Karpas-422 (cell line): Measurements from ENCODE around the gene C17orf58. TPM values are rescaled to one million over a fixed set of nuclear protein-coding genes. Genes with fewer than 3 reads are reported as not detected.
"Not testable (repeated sequence)": the region's sequence is repeated elsewhere in the genome, so short reads cannot be mapped to it uniquely, and the experiment has no call there.

Source experiments
- DNase-seq: peaks from one replicate; pipeline ENCODE4 v3.0.0-alpha.2; 2015
- H2AFZ ChIP-seq: fragments of 200-600 bp; sonication (generic); 2 replicates; pipeline ENCODE4 v1.6.1; 2014; ENCODE audit warnings: antibody characterized with exemption, low read length, mixed read lengths
- H3K27ac ChIP-seq: fragments of 200-600 bp; sonication (generic); 2 replicates; pipeline ENCODE4 v1.5.1; 2014; ENCODE audit warnings: mild to moderate bottlenecking, low read length, moderate library complexity
- H3K27me3 ChIP-seq: fragments of 200-600 bp; sonication (generic); 2 replicates; pipeline ENCODE4 v1.6.1; 2014; ENCODE audit warnings: low read length, mixed read lengths
- H3K36me3 ChIP-seq: fragments of 200-600 bp; sonication (generic); 2 replicates; pipeline ENCODE4 v1.6.1; 2014; ENCODE audit warnings: low read length, mixed read lengths; ENCODE audit not compliant: insufficient read depth
- H3K4me1 ChIP-seq: fragments of 200-600 bp; sonication (generic); 2 replicates; pipeline ENCODE4 v1.6.1; 2014; ENCODE audit warnings: mild to moderate bottlenecking, low read length, mixed read lengths
- H3K4me2 ChIP-seq: fragments of 200-600 bp; sonication (generic); 2 replicates; pipeline ENCODE4 v1.6.1; 2014; ENCODE audit warnings: low read length, low read depth, mild to moderate bottlenecking; ENCODE audit not compliant: poor library complexity, severe bottlenecking
- H3K4me3 ChIP-seq: fragments of 200-600 bp; sonication (generic); 2 replicates; pipeline ENCODE4 v1.5.1; 2014; ENCODE audit warnings: mild to moderate bottlenecking, antibody characterized with exemption, low read length, mixed read lengths
- H3K79me2 ChIP-seq: fragments of 200-600 bp; sonication (generic); 2 replicates; pipeline ENCODE4 v1.6.1; 2014; ENCODE audit warnings: mild to moderate bottlenecking, low read length, mixed read lengths
- H3K9ac ChIP-seq: fragments of 200-600 bp; sonication (generic); 2 replicates; pipeline ENCODE4 v1.6.0; 2014; ENCODE audit warnings: low read length
- H3K9me2 ChIP-seq: fragments of 200-600 bp; sonication (generic), shearing (Covaris generic); replicated peaks from 2 replicates; pipeline ENCODE4 v1.6.0; 2014; ENCODE audit warnings: mild to moderate bottlenecking, low read length, moderate library complexity; ENCODE audit not compliant: insufficient read depth
- H3K9me3 ChIP-seq: fragments of 300-700, 200-600 bp; sonication (generic); 2 replicates; pipeline ENCODE4 v1.6.1; 2014; ENCODE audit warnings: low read length, mixed read lengths
- H4K20me1 ChIP-seq: fragments of 200-600 bp; sonication (generic); 2 replicates; pipeline ENCODE4 v1.6.1; 2014; ENCODE audit warnings: mild to moderate bottlenecking, antibody characterized with exemption, low read length, low read depth; ENCODE audit not compliant: insufficient read depth
- total RNA-seq: library from RNA; depleted of rRNA; stranded (reverse); fragments of >200 nt; shearing (Covaris generic); gene quantifications from 2 replicates; pipeline ENCODE4 v1.2.3, GENCODE V29; 2014; ENCODE audit warnings: low replicate concordance

Gene C17orf58
- total RNA-seq, 1 experiment from 2014 or later: 51.0 TPM

- not testable (repeated sequence) for H3K9me3 ChIP-seq, H3K27me3 ChIP-seq, H3K4me2 ChIP-seq, H3K9me2 ChIP-seq, H4K20me1 ChIP-seq, H3K4me1 ChIP-seq, H3K4me3 ChIP-seq, DNase-seq, H3K9ac ChIP-seq, H3K79me2 ChIP-seq, H3K27ac ChIP-seq, H2AFZ ChIP-seq
- peaks cover 40% of the 10 kb centered on the region for H3K36me3 ChIP-seq
Observed at GRCh38 chr17:67962156-67962555, 34.1 kb downstream of the C17orf58 start.

- not testable (repeated sequence) for H4K20me1 ChIP-seq
Observed at GRCh38 chr17:67960276-67960675, 36.0 kb downstream of the C17orf58 start.

GRCh38 chr17:67959510-67959909, 36.8 kb downstream of the C17orf58 start:
- H3K27me3 ChIP-seq: no peaks in the 10 kb centered on the region
- H3K9me2 ChIP-seq: no peaks in the 10 kb centered on the region
- H3K36me3 ChIP-seq: peaks cover 30% of the 10 kb centered on the region
- H2AFZ ChIP-seq: no peak overlapping the region
- no peaks in the 10 kb centered on the region for H3K9me3 ChIP-seq
- no peak overlapping the region for H3K9ac ChIP-seq
- no peak overlapping the region for H3K4me2 ChIP-seq
- no peaks in the 10 kb centered on the region for H4K20me1 ChIP-seq
- no peak for DNase-seq
- H3K4me3 ChIP-seq: no peak overlapping the region
- H3K27ac ChIP-seq: no peak overlapping the region
- peaks cover 5% of the 10 kb centered on the region; the same call in 1 of the 2 replicates for H3K79me2 ChIP-seq
- H3K4me1 ChIP-seq: no peaks in the 10 kb centered on the region

More at GRCh38 chr17:67960276-67960675, 36.0 kb downstream of the C17orf58 start:
- not testable (repeated sequence) for H3K79me2 ChIP-seq, H3K9me2 ChIP-seq, H3K4me1 ChIP-seq, H3K27ac ChIP-seq, H3K4me2 ChIP-seq, DNase-seq, H3K9me3 ChIP-seq, H3K4me3 ChIP-seq, H3K27me3 ChIP-seq, H2AFZ ChIP-seq, H3K9ac ChIP-seq
- peaks cover 31% of the 10 kb centered on the region for H3K36me3 ChIP-seq

- Histone ChIP-seq H3K36me3 (peaks cover 52% of the 10 kb centered on the region), H3K27me3 (no peaks in the 10 kb centered on the region), H3K4me1 (peaks cover 8% of the 10 kb centered on the region), H3K9me2 (no peaks in the 10 kb centered on the region), H3K4me2 (no peak overlapping the region), H2AFZ (no peak overlapping the region), H3K27ac (no peak overlapping the region), H3K9me3 (no peaks in the 10 kb centered on the region), H4K20me1 (no peaks in the 10 kb centered on the region; the same call in 1 of the 2 replicates), H3K9ac (no peak overlapping the region), H3K4me3 (no peak overlapping the region), H3K79me2 (no peaks in the 10 kb centered on the region)
- no peak for DNase-seq
Observed at GRCh38 chr17:67950945-67951344, 45.3 kb downstream of the C17orf58 start.

GRCh38 chr17:67947325-67947813, 48.9 kb downstream of the C17orf58 start:
- DNase-seq: no peak
- Histone ChIP-seq H3K9ac (no peak overlapping the region), H4K20me1 (no peaks in the 10 kb centered on the region; the same call in 1 of the 2 replicates), H3K9me2 (no peaks in the 10 kb centered on the region), H2AFZ (no peak overlapping the region), H3K4me1 (peaks cover 17% of the 10 kb centered on the region), H3K36me3 (peaks cover 67% of the 10 kb centered on the region), H3K79me2 (no peaks in the 10 kb centered on the region), H3K4me2 (no peak overlapping the region), H3K27ac (no peak overlapping the region), H3K27me3 (no peaks in the 10 kb centered on the region), H3K4me3 (no peak overlapping the region), H3K9me3 (no peaks in the 10 kb centered on the region)

- DNase-seq: no peak
- H3K27ac ChIP-seq: peak overlapping the region; percentile 25; the same call in 1 of the 2 replicates
- no peak overlapping the region for H3K4me2 ChIP-seq
- no peak overlapping the region for H3K4me3 ChIP-seq
- H3K9me3 ChIP-seq: no peaks in the 10 kb centered on the region
- H3K9ac ChIP-seq: no peak overlapping the region
- H3K27me3 ChIP-seq: no peaks in the 10 kb centered on the region
- H3K4me1 ChIP-seq: peaks cover 17% of the 10 kb centered on the region
- peaks cover 75% of the 10 kb centered on the region for H3K36me3 ChIP-seq
- no peaks in the 10 kb centered on the region for H3K9me2 ChIP-seq
- no peak overlapping the region for H2AFZ ChIP-seq
- H4K20me1 ChIP-seq: no peaks in the 10 kb centered on the region; the same call in 1 of the 2 replicates
- no peaks in the 10 kb centered on the region for H3K79me2 ChIP-seq
Observed at GRCh38 chr17:67946513-67946912, 49.8 kb downstream of the C17orf58 start.

GRCh38 chr17:67944035-67944434, 52.2 kb downstream of the C17orf58 start:
- Histone ChIP-seq H2AFZ (no peak overlapping the region), H4K20me1 (no peaks in the 10 kb centered on the region; the same call in 1 of the 2 replicates), H3K36me3 (peaks cover 95% of the 10 kb centered on the region), H3K9me3 (no peaks in the 10 kb centered on the region), H3K27ac (no peak overlapping the region), H3K4me3 (no peak overlapping the region), H3K4me2 (no peak overlapping the region), H3K27me3 (no peaks in the 10 kb centered on the region), H3K79me2 (no peaks in the 10 kb centered on the region), H3K4me1 (peaks cover 17% of the 10 kb centered on the region), H3K9ac (no peak overlapping the region), H3K9me2 (no peaks in the 10 kb centered on the region)
- no peak for DNase-seq

- no peaks in the 10 kb centered on the region for H3K9me3 ChIP-seq
- no peak overlapping the region for H3K27ac ChIP-seq
- peaks cover 17% of the 10 kb centered on the region for H3K4me1 ChIP-seq
- H3K79me2 ChIP-seq: no peaks in the 10 kb centered on the region
- H3K9ac ChIP-seq: no peak overlapping the region
- no peaks in the 10 kb centered on the region for H3K9me2 ChIP-seq
- H3K4me2 ChIP-seq: no peak overlapping the region
- H3K36me3 ChIP-seq: peaks cover 95% of the 10 kb centered on the region
- H3K27me3 ChIP-seq: no peaks in the 10 kb centered on the region
- DNase-seq: no peak
- H3K4me3 ChIP-seq: no peak overlapping the region
- no peak overlapping the region for H2AFZ ChIP-seq
- no peaks in the 10 kb centered on the region; the same call in 1 of the 2 replicates for H4K20me1 ChIP-seq
Observed at GRCh38 chr17:67942810-67943209, 53.5 kb downstream of the C17orf58 start.
